Measurements from ENCODE around the gene DIAPH3.

DNA sequence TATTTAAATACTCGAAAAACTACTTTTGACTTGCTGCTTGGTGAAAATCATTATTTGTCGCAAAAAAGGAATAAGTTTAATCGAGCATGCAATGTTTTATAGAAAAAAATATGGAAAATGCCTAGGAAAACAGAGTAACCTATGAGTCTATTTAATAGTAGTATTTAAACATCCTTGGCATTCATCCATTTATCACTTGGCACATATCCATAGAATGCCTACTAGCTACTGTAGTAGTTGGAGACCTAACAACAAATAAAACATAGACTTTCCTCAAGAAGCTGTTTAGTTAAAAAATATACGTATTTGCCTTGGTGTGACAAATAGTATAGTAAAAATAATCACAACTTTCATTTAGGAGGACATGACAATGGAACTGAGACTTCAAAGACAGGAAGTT lies 302.1 kb downstream of the DIAPH3 start:
- TF ChIP-seq, protein P1, sequence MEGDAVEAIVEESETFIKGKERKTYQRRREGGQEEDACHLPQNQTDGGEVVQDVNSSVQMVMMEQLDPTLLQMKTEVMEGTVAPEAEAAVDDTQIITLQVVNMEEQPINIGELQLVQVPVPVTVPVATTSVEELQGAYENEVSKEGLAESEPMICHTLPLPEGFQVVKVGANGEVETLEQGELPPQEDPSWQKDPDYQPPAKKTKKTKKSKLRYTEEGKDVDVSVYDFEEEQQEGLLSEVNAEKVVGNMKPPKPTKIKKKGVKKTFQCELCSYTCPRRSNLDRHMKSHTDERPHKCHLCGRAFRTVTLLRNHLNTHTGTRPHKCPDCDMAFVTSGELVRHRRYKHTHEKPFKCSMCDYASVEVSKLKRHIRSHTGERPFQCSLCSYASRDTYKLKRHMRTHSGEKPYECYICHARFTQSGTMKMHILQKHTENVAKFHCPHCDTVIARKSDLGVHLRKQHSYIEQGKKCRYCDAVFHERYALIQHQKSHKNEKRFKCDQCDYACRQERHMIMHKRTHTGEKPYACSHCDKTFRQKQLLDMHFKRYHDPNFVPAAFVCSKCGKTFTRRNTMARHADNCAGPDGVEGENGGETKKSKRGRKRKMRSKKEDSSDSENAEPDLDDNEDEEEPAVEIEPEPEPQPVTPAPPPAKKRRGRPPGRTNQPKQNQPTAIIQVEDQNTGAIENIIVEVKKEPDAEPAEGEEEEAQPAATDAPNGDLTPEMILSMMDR (conservative IDR thresholded peaks at IDR 0.05; ENCODE audit: low read length): no peak
- TF ChIP-seq EZH2phosphoT487 (IDR thresholded peaks at IDR 0.05; ENCODE audit: borderline replicate concordance): no peak
